PC-9 (cell line): Measurements from ENCODE around the gene TRIM71. TPM values are rescaled to one million over a fixed set of nuclear protein-coding genes. Genes with fewer than 3 reads are reported as not detected.

Experiments used
- BruUV-seq: library from RNA; stranded (reverse); fragments of 400-500 nt; replicated peaks from 2 replicates; lab custom pipeline; 2021; lab: Mats Ljungman, UMichigan
- CTCF ChIA-PET: fragments of 300-600 bp; sonication (Branson Sonifier 250); formaldehyde crosslinking; loops from one replicate; lab custom pipeline; 2022; ENCODE audit warnings: antibody characterized with exemption; lab: Charles Lee
- POLR2A ChIA-PET: fragments of 300-600 bp; sonication (Branson Sonifier 250); formaldehyde crosslinking; loops from one replicate; lab custom pipeline; 2022; ENCODE audit warnings: antibody characterized with exemption; ENCODE audit not compliant: unreplicated experiment; lab: Charles Lee
- DNase-seq, 2 experiments: peaks; one replicate each; pipeline versions ENCODE4 v3.0.0 to v3.0.0-alpha.2; 2015 to 2022; ENCODE audit warnings: mixed read lengths in 1 of 2
- H2AFZ ChIP-seq: fragments of 200-600 bp; sonication (generic); 2 replicates; pipeline ENCODE4 v1.8.1; 2017; ENCODE audit warnings: antibody characterized with exemption
- H3F3A ChIP-seq: fragments of 200-600 bp; sonication (generic); 2 replicates; pipeline ENCODE4 v1.8.1; 2017; ENCODE audit warnings: antibody characterized with exemption, mild to moderate bottlenecking, low read depth; ENCODE audit not compliant: insufficient read depth
- H3K27ac ChIP-seq: fragments of 200-600 bp; sonication (generic); 2 replicates; pipeline ENCODE4 v1.6.1; 2016; ENCODE audit warnings: mixed run types
- H3K27me3 ChIP-seq: fragments of 200-600 bp; sonication (generic); 2 replicates; pipeline ENCODE4 v1.6.1; 2016; ENCODE audit warnings: low read depth, mixed run types; ENCODE audit not compliant: insufficient read depth
- H3K36me3 ChIP-seq: fragments of 200-600 bp; sonication (generic); 2 replicates; pipeline ENCODE4 v1.6.1; 2016; ENCODE audit warnings: low read depth, mixed run types
- H3K4me1 ChIP-seq: fragments of 200-600 bp; sonication (generic); replicated peaks from 2 replicates; pipeline ENCODE4 v1.6.1; 2016; ENCODE audit warnings: mixed run types; ENCODE audit not compliant: insufficient read depth
- H3K4me2 ChIP-seq: fragments of 200-600 bp; sonication (generic); 2 replicates; pipeline ENCODE4 v1.6.1; 2017; ENCODE audit warnings: mixed run types
- H3K4me3 ChIP-seq: fragments of 200-600 bp; sonication (generic); 2 replicates; pipeline ENCODE4 v1.6.1; 2016; ENCODE audit warnings: mixed run types
- H3K79me2 ChIP-seq: fragments of 200-600 bp; sonication (generic); 2 replicates; pipeline ENCODE4 v1.6.1; 2017; ENCODE audit warnings: low read depth, mixed run types
- H3K9me2 ChIP-seq: fragments of 200-600 bp; sonication (generic); 2 replicates; pipeline ENCODE4 v1.8.1; 2017; ENCODE audit warnings: mild to moderate bottlenecking; ENCODE audit not compliant: insufficient read depth
- H3K9me3 ChIP-seq: fragments of 200-600 bp; sonication (generic); 2 replicates; pipeline ENCODE4 v1.8.1; 2016; ENCODE audit warnings: low read depth; ENCODE audit not compliant: insufficient read depth
- H4K20me1 ChIP-seq: fragments of 200-600 bp; sonication (generic); 2 replicates; pipeline ENCODE4 v1.8.1; 2017; ENCODE audit not compliant: insufficient read depth
- CTCF ChIP-seq: fragments of 200-600 bp; sonication (generic); conservative IDR thresholded peaks from 2 replicates; pipeline ENCODE4 v1.6.1; 2017; ENCODE audit warnings: mixed run types, antibody characterized with exemption, mild to moderate bottlenecking, moderate library complexity
- EZH2 ChIP-seq: fragments of 200-600 bp; sonication (generic); IDR thresholded peaks from 2 replicates; pipeline ENCODE4 v1.8.0; 2017; ENCODE audit warnings: antibody characterized with exemption, low read depth
- intact Hi-C: fragments of 100-400 bp; cut with micrococcal nuclease; formaldehyde crosslinking; loops from one replicate; pipeline ENCODE4 v1.10.0; 2022; ENCODE audit not compliant: unreplicated experiment
- total RNA-seq: library from RNA; stranded (reverse); gene quantifications from 2 replicates; pipeline ENCODE4 v1.2.3, GENCODE V29; 2021

The TRIM71 gene
- total RNA-seq, 1 experiment from 2014 or later: not detected

GRCh38 chr3:32886911-32887310 is 69.1 kb downstream of the TRIM71 start:
- BruUV-seq: no TSS peak
- ChIA-PET CTCF (interaction anchor here (0.6 to 0.7 kb wide), 2 partner anchors 40 to 540 kb away, joined by 3 to 4 read pairs; no protein-coding TSS in a partner anchor), POLR2A (no interaction called here)

GRCh38 chr3:32888739-32889138 is 70.9 kb downstream of the TRIM71 start:
- intact Hi-C loops: no loop called here
- ChIA-PET POLR2A (no interaction called here), CTCF (no interaction called here)
- no TSS peak for BruUV-seq
- Histone ChIP-seq H3K4me1 (no peaks in the 10 kb centered on the region), H3K27ac (no peak overlapping the region), H3K79me2 (no peaks in the 10 kb centered on the region), H3K4me2 (no peak overlapping the region), H3K36me3 (no peaks in the 10 kb centered on the region), H3K9me2 (no peaks in the 10 kb centered on the region), H2AFZ (no peak overlapping the region), H3K9me3 (no peaks in the 10 kb centered on the region), H3K27me3 (no peaks in the 10 kb centered on the region), H4K20me1 (no peaks in the 10 kb centered on the region), H3K4me3 (no peak overlapping the region), H3F3A (no peaks in the 10 kb centered on the region)
- no peak for DNase-seq
- no peak for TF ChIP-seq CTCF

More at GRCh38 chr3:32886911-32887310, 69.1 kb downstream of the TRIM71 start:
- Histone ChIP-seq H3K9me3 (no peaks in the 10 kb centered on the region), H3F3A (no peaks in the 10 kb centered on the region), H3K4me1 (no peaks in the 10 kb centered on the region), H3K79me2 (no peaks in the 10 kb centered on the region), H3K36me3 (no peaks in the 10 kb centered on the region), H3K27ac (no peak overlapping the region), H3K4me3 (no peak overlapping the region), H2AFZ (no peak overlapping the region), H3K4me2 (no peak overlapping the region), H3K27me3 (no peaks in the 10 kb centered on the region), H3K9me2 (no peaks in the 10 kb centered on the region), H4K20me1 (no peaks in the 10 kb centered on the region)
- intact Hi-C loops: no loop called here
- TF ChIP-seq EZH2 (no peak), CTCF (no peak)
- no peak for DNase-seq

GRCh38 chr3:32890420-32891276 is 72.9 kb downstream of the TRIM71 start:
- Histone ChIP-seq H3K27ac (no peak overlapping the region), H3K4me2 (no peak overlapping the region), H3F3A (no peaks in the 10 kb centered on the region), H2AFZ (no peak overlapping the region), H3K4me1 (no peaks in the 10 kb centered on the region), H3K27me3 (no peaks in the 10 kb centered on the region), H4K20me1 (no peaks in the 10 kb centered on the region), H3K9me3 (no peaks in the 10 kb centered on the region), H3K9me2 (no peaks in the 10 kb centered on the region), H3K36me3 (no peaks in the 10 kb centered on the region), H3K79me2 (no peaks in the 10 kb centered on the region), H3K4me3 (no peak overlapping the region)
- no peak for DNase-seq
- CTCF ChIA-PET: no interaction called here
- intact Hi-C loops: no loop called here
- BruUV-seq: no TSS peak
- TF ChIP-seq CTCF: no peak
- POLR2A ChIA-PET: no interaction called here
